Heart left ventricle (tissue), 13 donors: ENCODE results near the gene HSPBP1.

ENCODE experiments used
- CTCF ChIP-seq, 12 donors: fragments of 200-600 bp; sonication (generic) in 4 of 12; IDR thresholded peaks; one replicate each; pipeline versions ENCODE4 v1.5.0 to v1.8.0; 2018 to 2022; ENCODE audit warnings: antibody characterized with exemption in 12 of 12, mild to moderate bottlenecking in 5 of 12
- POLR2A ChIP-seq, 2 donors: fragments of 450-650 bp; IDR thresholded peaks; one replicate each; pipeline ENCODE4 v1.6.1; 2017; ENCODE audit warnings: antibody characterized with exemption in 2 of 2, mild to moderate bottlenecking in 2 of 2, moderate library complexity in 2 of 2
- donor health status: ischemic (EF 13 %, LVEDD 7.1; RV severe dilation, severe dysfunction).
- donor health status: DM: no; HTN: yes; CAD: no.
- donor health status: DM: no; HTN: no; CAD: no.
- donor health status: ischemic (EF 25% LVEDD 6.9; RV normal size, moderate dysfunction).
- donor health status: ischemic (EF 25% LVEDD 5.7; RV mildly dilated, moderate dysfunction).
- donor health status: ischemic (EF 35%, LVEDD 5.7; RV mildly dilated, moderate dysfunction).
- donor health status: nonischemic (EF 11% LVEDD 7.7; RV severe dilation, severe dysfunction).
- donor health status: DM: yes; HTN: yes; CAD: no.
- donor health status: PGD.
- donor health status: ischemic (EF 29% LVEDD 5.4; RV normal size, mild dysfunction).
- donor health status: nonischemic (EF 23%, LVEDD 6.1; RV moderate dilation, normal function).

DNA sequence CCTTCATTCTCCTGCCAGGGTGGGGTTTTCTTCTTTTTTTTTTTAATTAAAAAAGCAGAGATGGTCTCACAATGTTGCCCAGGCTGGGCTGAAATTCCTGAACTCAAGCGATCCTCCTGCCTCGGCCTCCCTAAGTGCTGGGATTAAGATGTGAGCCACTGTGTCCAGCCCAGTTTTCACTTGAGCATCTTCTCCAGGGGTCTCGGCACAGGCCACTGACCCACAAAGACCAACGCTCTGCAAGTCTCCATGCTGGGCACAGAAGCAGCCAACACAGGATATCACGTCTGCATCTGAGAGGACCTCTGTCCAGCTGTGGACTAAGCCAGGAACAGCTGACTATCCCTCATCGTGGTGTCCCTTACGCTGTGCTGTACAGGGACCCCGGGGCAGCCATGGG lies 41.9 kb downstream of the HSPBP1 start:
- TF ChIP-seq CTCF (IDR thresholded peaks at IDR 0.05) (no peak), POLR2A (IDR thresholded peaks at IDR 0.05) (no peak)
